A673 (cell line): ENCODE data around the gene MORN1.

ENCODE experiments used
- CTCF ChIP-seq: fragments of 300-800, 200-600 bp; sonication (generic); conservative IDR thresholded peaks from 2 replicates; pipeline ENCODE4 v1.5.1; 2017; ENCODE audit warnings: low read depth, mild to moderate bottlenecking, antibody characterized with exemption, low read length, moderate library complexity, mixed read lengths
- EZH2 ChIP-seq: fragments of 200-600 bp; sonication (generic); IDR thresholded peaks from 2 replicates; pipeline ENCODE4 v1.6.1; 2017; ENCODE audit warnings: borderline replicate concordance, low read depth, mild to moderate bottlenecking, mixed read lengths, antibody characterized with exemption, low read length; ENCODE audit not compliant: poor library complexity, severe bottlenecking

- no peak for TF ChIP-seq CTCF
- no peak for TF ChIP-seq EZH2
Observed at GRCh38 chr1:2398871-2399270, 7.5 kb upstream of the MORN1 start.
